K562 (cell line): ENCODE results near the gene PLGRKT. TPM values are rescaled to one million over a fixed set of nuclear protein-coding genes. Genes with fewer than 3 reads are reported as not detected.

Source experiments
- RBM39 ChIP-seq: fragments of 200-400 bp; formaldehyde crosslinking; optimal IDR thresholded peaks from 2 replicates; pipeline ENCODE3; 2018; ENCODE audit warnings: low read depth, low read length
- TSHZ1 ChIP-seq: fragments of 250-450 bp; sonication (Bioruptor Pico); IDR thresholded peaks from 2 replicates; pipeline ENCODE4 v1.4.0; 2020; ENCODE audit warnings: mild to moderate bottlenecking, moderate library complexity
- ZNF146 ChIP-seq: IDR thresholded peaks from one replicate; pipeline ENCODE4 v1.6.1; 2018; ENCODE audit warnings: missing compliant biosample characterization; ENCODE audit not compliant: unreplicated experiment
- polyA plus RNA-seq, 8 experiments: library from polyadenylated mRNA; depleted of rRNA in 4 of 8; stranded (reverse) in 5 of 8; unstranded in 3 of 8; fragments of >200 nt; fragmentation: Nextera tagmentation in 2 of 8; fragmentation: Illumina TruSeq in 1 of 8; extraction: Ambion mirVana in 2 of 8; extraction: Trizol in 1 of 8; gene quantifications; 2 replicates each; pipeline versions ENCODE4 v1.2.1 to v1.2.3, GENCODE V29; 2011 to 2014; ENCODE audit warnings: inconsistent platforms in 1 of 8, missing spikeins in 1 of 8
- total RNA-seq, 7 experiments: library from RNA; depleted of rRNA in 6 of 7; stranded (reverse); fragments of >200 nt in 6 of 7; fragmentation: Illumina TruSeq in 2 of 7; extraction: Trizol in 2 of 7; gene quantifications; 2 replicates each; pipeline versions ENCODE4 v1.2.1 to v1.2.3, GENCODE V29; 2011 to 2021; ENCODE audit warnings: low replicate concordance in 1 of 7
- TF ChIP-seq, protein P1 (sequence below): fragments of 250-450 bp; sonication (Bioruptor Pico); IDR thresholded peaks from 2 replicates; pipeline ENCODE4 v1.4.0; 2020; ENCODE audit warnings: borderline replicate concordance
- TF ChIP-seq, protein P2 (sequence below): fragments of 450-650 bp; IDR thresholded peaks from 2 replicates; pipeline ENCODE4 v1.6.1; 2016; ENCODE audit warnings: mild to moderate bottlenecking

Gene PLGRKT
- total and polyA plus RNA-seq, 9 of the 15 experiments (the other 6 are each of a cell fraction or from before 2014, with no cell fraction given) = 4.7 to 13.8 (median 6.5) TPM

GRCh38 chr9:5382479-5382878 lies 55.2 kb downstream of the PLGRKT start (continued):
- TF ChIP-seq, protein P1, sequence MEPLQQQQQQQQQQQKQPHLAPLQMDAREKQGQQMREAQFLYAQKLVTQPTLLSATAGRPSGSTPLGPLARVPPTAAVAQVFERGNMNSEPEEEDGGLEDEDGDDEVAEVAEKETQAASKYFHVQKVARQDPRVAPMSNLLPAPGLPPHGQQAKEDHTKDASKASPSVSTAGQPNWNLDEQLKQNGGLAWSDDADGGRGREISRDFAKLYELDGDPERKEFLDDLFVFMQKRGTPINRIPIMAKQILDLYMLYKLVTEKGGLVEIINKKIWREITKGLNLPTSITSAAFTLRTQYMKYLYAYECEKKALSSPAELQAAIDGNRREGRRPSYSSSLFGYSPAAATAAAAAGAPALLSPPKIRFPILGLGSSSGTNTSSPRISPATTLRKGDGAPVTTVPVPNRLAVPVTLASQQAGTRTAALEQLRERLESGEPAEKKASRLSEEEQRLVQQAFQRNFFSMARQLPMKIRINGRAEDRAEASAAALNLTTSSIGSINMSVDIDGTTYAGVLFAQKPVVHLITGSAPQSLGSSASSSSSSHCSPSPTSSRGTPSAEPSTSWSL (CRISPR knock-in tag) = no peak
- no peak for TF ChIP-seq RBM39
- TF ChIP-seq, protein P2, sequence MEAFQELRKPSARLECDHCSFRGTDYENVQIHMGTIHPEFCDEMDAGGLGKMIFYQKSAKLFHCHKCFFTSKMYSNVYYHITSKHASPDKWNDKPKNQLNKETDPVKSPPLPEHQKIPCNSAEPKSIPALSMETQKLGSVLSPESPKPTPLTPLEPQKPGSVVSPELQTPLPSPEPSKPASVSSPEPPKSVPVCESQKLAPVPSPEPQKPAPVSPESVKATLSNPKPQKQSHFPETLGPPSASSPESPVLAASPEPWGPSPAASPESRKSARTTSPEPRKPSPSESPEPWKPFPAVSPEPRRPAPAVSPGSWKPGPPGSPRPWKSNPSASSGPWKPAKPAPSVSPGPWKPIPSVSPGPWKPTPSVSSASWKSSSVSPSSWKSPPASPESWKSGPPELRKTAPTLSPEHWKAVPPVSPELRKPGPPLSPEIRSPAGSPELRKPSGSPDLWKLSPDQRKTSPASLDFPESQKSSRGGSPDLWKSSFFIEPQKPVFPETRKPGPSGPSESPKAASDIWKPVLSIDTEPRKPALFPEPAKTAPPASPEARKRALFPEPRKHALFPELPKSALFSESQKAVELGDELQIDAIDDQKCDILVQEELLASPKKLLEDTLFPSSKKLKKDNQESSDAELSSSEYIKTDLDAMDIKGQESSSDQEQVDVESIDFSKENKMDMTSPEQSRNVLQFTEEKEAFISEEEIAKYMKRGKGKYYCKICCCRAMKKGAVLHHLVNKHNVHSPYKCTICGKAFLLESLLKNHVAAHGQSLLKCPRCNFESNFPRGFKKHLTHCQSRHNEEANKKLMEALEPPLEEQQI = no peak
- TF ChIP-seq TSHZ1 (CRISPR knock-in tag) = no peak
- no peak for TF ChIP-seq ZNF146 (CRISPR knock-in tag)
- TF ChIP-seq, all 486 proteins: peak for 0
